Measurements from ENCODE around the gene DCUN1D1. TPM values are rescaled to one million over a fixed set of nuclear protein-coding genes. Genes with fewer than 3 reads are reported as not detected.
A peak's percentile ranks its signal among the peaks of the same experiment; 100 is the strongest.

The DCUN1D1 gene
- total and polyA plus RNA-seq, 8 donors, result 37.4 to 47.4 (median 41.0) TPM

DNA sequence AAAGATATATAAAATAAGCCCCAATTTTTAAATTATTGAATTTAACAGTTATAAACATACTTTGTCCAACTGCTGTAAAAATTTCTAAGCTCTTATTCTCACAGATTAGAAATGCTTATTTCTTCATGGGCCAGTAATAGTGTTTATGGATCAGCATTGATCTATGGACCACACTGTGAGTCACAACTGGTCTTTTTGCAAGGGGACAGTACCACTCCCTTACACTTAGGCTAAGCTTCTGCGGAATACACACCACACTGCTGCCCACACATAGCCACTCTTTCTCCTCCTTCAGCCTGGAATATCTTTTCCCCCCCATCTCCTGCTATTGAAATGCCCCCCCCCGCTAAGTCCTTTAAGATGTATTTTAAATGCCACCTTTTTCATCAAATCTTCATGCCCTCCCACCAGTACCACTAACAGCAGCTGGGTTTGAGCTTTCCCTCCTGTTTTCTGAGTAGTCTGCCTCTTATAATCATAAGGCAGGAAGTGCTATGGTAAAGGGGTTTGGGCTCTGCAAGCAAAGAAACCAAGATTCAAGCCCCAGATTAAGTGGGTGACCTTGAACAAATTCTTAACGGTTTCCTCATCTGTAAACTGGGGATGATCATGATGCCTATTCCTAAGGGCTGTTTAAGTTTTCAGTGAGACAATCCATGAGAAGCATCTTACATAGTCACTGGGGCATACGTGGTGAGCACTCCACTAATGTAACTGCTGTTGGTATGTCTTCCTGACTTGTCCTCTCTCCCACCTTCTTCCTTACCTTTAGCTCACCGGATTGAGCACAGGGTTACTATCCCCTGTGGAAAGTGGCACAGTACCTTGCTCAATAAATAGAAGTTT, 69.2 kb downstream of the DCUN1D1 start:
- Histone ChIP-seq H3K4me1 (no peaks in the 10 kb centered on the region), H3K9me3 (no peaks in the 10 kb centered on the region), H3K27me3 (no peaks in the 10 kb centered on the region), H3K4me3 (no peak overlapping the region), H3K27ac (no peak overlapping the region), H3K36me3 (peaks cover 0 to 39% of the 10 kb centered on the region in 2 donors)
- TF ChIP-seq, protein P1, sequence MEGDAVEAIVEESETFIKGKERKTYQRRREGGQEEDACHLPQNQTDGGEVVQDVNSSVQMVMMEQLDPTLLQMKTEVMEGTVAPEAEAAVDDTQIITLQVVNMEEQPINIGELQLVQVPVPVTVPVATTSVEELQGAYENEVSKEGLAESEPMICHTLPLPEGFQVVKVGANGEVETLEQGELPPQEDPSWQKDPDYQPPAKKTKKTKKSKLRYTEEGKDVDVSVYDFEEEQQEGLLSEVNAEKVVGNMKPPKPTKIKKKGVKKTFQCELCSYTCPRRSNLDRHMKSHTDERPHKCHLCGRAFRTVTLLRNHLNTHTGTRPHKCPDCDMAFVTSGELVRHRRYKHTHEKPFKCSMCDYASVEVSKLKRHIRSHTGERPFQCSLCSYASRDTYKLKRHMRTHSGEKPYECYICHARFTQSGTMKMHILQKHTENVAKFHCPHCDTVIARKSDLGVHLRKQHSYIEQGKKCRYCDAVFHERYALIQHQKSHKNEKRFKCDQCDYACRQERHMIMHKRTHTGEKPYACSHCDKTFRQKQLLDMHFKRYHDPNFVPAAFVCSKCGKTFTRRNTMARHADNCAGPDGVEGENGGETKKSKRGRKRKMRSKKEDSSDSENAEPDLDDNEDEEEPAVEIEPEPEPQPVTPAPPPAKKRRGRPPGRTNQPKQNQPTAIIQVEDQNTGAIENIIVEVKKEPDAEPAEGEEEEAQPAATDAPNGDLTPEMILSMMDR (IDR thresholded peaks at IDR 0.05), result no peak
- no peak for ATAC-seq
- DNase-seq, result no peak
- intact Hi-C loops (cut with DNase I), result no loop called here

DNA sequence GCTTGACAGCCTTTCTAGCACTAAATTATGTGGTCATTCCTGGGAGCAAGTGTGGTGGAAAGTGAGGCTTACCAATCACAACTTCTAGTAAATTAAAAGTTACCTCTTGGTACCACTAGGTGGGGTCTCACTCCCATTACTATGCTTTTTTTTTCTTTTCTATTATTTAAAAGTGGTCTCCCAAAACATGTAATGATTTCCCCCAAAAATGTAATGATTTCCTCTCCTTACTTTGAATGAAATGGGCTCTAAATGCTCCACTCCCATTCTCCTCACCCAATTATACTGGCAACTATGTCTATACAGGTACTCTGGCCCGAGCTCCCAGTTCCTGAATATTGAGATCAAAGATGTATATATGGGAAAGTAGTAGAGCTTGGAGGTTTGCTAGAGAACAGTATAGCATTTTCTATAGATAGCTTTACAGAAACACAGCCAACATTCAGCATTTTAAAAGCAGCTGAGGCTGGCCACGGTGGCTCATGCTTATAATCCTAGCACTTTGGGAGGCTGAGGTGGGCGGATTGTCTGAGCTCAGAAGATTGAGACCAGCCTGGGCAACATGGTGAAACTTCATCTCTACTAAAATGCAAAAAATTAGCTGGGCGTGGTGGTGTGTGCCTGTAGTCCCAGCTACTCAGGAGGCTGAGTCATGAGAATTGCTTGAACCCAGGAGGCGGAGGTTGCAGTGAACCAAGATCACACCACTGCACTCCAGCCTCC, 70.9 kb downstream of the DCUN1D1 start:
- H3K27me3 ChIP-seq, result no peaks in the 10 kb centered on the region
- TF ChIP-seq, protein P1 (IDR thresholded peaks at IDR 0.05), result peak in 1 of 2 donors; percentile 41
- ATAC-seq, result peak; percentile 38
- H3K4me3 ChIP-seq, result no peak overlapping the region
- no peaks in the 10 kb centered on the region for H3K4me1 ChIP-seq
- intact Hi-C loops (cut with DNase I), result no loop called here
- peak in 1 of 4 donors; percentile 7 for DNase-seq
- H3K27ac ChIP-seq, result no peak overlapping the region
- peaks cover 0 to 46% of the 10 kb centered on the region in 2 donors for H3K36me3 ChIP-seq
- H3K9me3 ChIP-seq, result no peaks in the 10 kb centered on the region

DNA sequence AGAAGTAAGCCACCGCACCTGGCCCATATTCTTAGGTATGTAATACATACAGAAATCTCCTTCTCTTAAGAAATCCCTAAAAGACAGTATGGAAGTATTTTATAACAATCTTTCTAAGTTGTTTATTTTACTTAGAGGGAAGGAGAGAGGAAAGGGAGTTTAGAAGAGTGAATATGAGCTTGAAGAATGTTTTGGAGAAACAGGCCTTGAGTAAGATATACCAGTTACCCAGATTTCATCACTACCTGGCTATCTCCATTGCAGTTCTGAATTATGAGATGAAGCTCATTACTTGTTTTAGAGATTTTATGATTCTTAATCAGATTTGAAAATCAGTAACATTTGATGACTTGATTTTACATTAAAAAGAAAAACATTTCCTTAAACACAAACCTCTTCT, 71.9 kb downstream of the DCUN1D1 start:
- no peak for DNase-seq
- Histone ChIP-seq H3K4me1 (no peaks in the 10 kb centered on the region), H3K27me3 (no peaks in the 10 kb centered on the region), H3K9me3 (no peaks in the 10 kb centered on the region), H3K27ac (no peak overlapping the region), H3K36me3 (peaks cover 0 to 44% of the 10 kb centered on the region in 2 donors), H3K4me3 (no peak overlapping the region)
- intact Hi-C loops (cut with DNase I), result no loop called here
- ATAC-seq, result no peak
- TF ChIP-seq, protein P1 (IDR thresholded peaks at IDR 0.05), result no peak

DNA sequence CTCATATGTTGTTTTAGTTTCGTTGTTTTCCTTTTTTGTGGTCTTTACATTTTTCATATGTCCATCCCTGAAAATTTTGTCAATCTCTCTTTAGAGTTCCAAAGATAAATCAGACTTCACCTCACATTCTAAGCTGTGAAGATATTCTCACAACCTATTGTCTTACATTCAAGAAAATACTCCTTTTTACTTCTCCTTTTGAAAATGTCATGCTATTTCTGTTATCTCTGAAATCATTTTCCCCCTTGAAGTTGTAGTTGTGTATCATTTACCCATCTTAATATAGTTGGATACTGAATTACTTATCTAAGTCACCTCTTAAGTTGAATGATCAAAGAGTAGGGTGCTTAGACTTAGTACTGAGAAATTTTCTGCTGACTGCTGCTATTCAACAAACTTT, 74.3 kb downstream of the DCUN1D1 start:
- peaks cover 0 to 56% of the 10 kb centered on the region in 2 donors for H3K36me3 ChIP-seq
- DNase-seq, result no peak
- TF ChIP-seq, protein P1 (IDR thresholded peaks at IDR 0.05), result no peak
- ATAC-seq, result no peak
- intact Hi-C loops (cut with DNase I), result no loop called here
- H3K9me3 ChIP-seq, result no peaks in the 10 kb centered on the region
- no peak overlapping the region for H3K4me3 ChIP-seq
- H3K4me1 ChIP-seq, result no peaks in the 10 kb centered on the region
- no peaks in the 10 kb centered on the region for H3K27me3 ChIP-seq
- H3K27ac ChIP-seq, result no peak overlapping the region

DNA sequence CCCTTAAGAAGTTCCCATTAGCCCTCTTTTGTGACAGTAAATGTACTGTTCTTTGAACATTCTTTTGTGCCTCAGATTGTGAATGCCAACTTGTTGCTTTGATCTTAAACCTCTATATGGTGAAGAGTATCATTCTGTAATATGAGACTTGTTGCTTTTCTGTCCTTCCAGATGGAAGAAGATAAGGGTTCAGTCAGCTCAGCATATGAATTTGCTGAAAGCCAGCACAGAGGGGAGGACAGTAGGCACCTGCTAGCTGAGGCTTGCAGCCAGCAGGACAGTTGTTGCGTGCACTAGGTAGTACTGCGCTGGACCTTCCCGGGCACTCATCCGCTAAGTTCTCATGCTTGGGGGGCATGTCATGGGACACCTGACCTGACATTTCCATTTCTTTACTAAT, 74.7 kb downstream of the DCUN1D1 start:
- Histone ChIP-seq H3K27me3 (no peaks in the 10 kb centered on the region), H3K4me3 (no peak overlapping the region), H3K27ac (no peak overlapping the region), H3K4me1 (no peaks in the 10 kb centered on the region), H3K9me3 (no peaks in the 10 kb centered on the region), H3K36me3 (peaks cover 0 to 60% of the 10 kb centered on the region in 2 donors)
- TF ChIP-seq, protein P1 (IDR thresholded peaks at IDR 0.05), result no peak
- no peak for ATAC-seq
- intact Hi-C loops (cut with DNase I), result no loop called here
- DNase-seq, result no peak

All from left lung (tissue), 10 donors.